Upper lobe of left lung (tissue), 6 donors: ENCODE data around the gene SLC12A2. TPM values are rescaled to one million over a fixed set of nuclear protein-coding genes. Genes with fewer than 3 reads are reported as not detected.

Source experiments
- ATAC-seq, 2 donors: fragments of 200-7000 bp; cut with Tn5 transposase; one replicate each; pipeline ENCODE4 v1.9.1; 2022; ENCODE audit warnings: mild to moderate bottlenecking in 2 of 2, moderate library complexity in 2 of 2; ENCODE audit not compliant: low FRiP score in 2 of 2
- DNase-seq, 2 donors: peaks; one replicate each; pipeline ENCODE4 v3.0.0-alpha.2; 2019 to 2020
- H3K27ac ChIP-seq, 4 donors: fragments of 200-600 bp; sonication (generic); one replicate each; pipeline ENCODE4 v1.5.1; 2016 to 2019
- H3K27me3 ChIP-seq, 4 donors: fragments of 200-600 bp; sonication (generic); one replicate each; pipeline ENCODE4 v1.5.1; 2017 to 2019
- H3K36me3 ChIP-seq, 4 donors: fragments of 200-600 bp; sonication (generic); one replicate each; pipeline ENCODE4 v1.5.1; 2016 to 2019
- H3K4me1 ChIP-seq, 4 donors: fragments of 200-600 bp; sonication (generic); one replicate each; pipeline ENCODE4 v1.5.1; 2018 to 2019
- H3K4me3 ChIP-seq, 4 donors: fragments of 200-600 bp; sonication (generic); one replicate each; pipeline ENCODE4 v1.5.1; 2017 to 2019; ENCODE audit warnings: mild to moderate bottlenecking in 2 of 4, moderate library complexity in 1 of 4
- H3K9me3 ChIP-seq, 4 donors: fragments of 200-600 bp; sonication (generic); one replicate each; pipeline ENCODE4 v1.5.1; 2018 to 2019
- EP300 ChIP-seq, 4 donors: sonication (generic); formaldehyde crosslinking; IDR thresholded peaks; one replicate each; pipeline ENCODE4 v1.5.1; 2017; ENCODE audit warnings: antibody characterized with exemption in 4 of 4, control low read depth in 2 of 4
- POLR2A ChIP-seq, 4 donors: fragments of 450-650 bp; IDR thresholded peaks; one replicate each; pipeline ENCODE4 v1.5.1; 2016 to 2017; ENCODE audit warnings: antibody characterized with exemption in 4 of 4, mild to moderate bottlenecking in 2 of 4
- POLR2AphosphoS5 ChIP-seq, 2 donors: sonication (generic); formaldehyde crosslinking; IDR thresholded peaks; one replicate each; pipeline ENCODE4 v1.5.1; 2017; ENCODE audit warnings: antibody characterized with exemption in 2 of 2
- WGBS, 2 donors: methylation state at CpG; one replicate each; pipeline ENCODE4 v1.1.5; 2017 to 2018; 5-methylcytosine and 5-hydroxymethylcytosine counted together
- total RNA-seq, 6 donors: library from RNA; depleted of rRNA in 4 of 6; stranded (reverse); fragments of >200 nt in 4 of 6; gene quantifications; one replicate each; pipeline versions ENCODE4 v1.1.0 to v1.2.1, GENCODE V29; 2016 to 2021
- TF ChIP-seq, protein P1 (sequence below), 6 experiments: fragments of 450-650 bp in 4 of 6; fragments of 200-600 bp in 2 of 6; sonication (generic) in 2 of 6; IDR thresholded peaks; one replicate each; pipeline ENCODE4 v1.5.1; 2016 to 2019; ENCODE audit warnings: antibody characterized with exemption in 6 of 6
- donor health status: DM: no; HTN: no; CAD: no; lungs with moderate emphysema.
- donor health status: DM: no; HTN: yes; CAD: no; lungs with severe emphysema.

Gene SLC12A2
- total RNA-seq, 6 donors from 2014 or later = 12.6 to 44.1 (median 28.0) TPM

DNA sequence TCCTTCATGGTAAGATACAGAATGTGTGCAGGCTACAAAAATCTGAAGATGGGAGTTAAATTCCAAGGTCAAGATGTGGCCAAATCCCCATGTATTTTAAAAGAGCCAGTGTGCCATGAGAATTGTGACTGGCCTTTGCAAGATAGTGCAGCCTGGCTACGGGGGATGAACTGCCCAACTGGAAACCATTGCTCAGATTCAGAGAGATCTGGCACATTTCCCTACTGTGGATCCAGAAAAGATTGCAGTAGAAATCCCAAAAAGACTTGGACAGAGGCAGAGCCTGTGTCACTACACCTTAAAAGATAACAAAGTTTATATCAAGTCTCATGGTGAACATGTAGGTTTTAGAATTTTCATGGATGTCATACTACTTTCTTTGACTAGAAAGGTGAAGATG is 26.2 kb downstream of the SLC12A2 start:
- H3K36me3 ChIP-seq = peaks cover 0 to 7% (median under 1%) of the 10 kb centered on the region in 4 donors
- H3K27me3 ChIP-seq = no peaks in the 10 kb centered on the region
- no peak for DNase-seq
- no peaks in the 10 kb centered on the region for H3K4me1 ChIP-seq
- no peak for ATAC-seq
- no peak overlapping the region for H3K27ac ChIP-seq
- H3K9me3 ChIP-seq = no peaks in the 10 kb centered on the region
- TF ChIP-seq, protein P1, sequence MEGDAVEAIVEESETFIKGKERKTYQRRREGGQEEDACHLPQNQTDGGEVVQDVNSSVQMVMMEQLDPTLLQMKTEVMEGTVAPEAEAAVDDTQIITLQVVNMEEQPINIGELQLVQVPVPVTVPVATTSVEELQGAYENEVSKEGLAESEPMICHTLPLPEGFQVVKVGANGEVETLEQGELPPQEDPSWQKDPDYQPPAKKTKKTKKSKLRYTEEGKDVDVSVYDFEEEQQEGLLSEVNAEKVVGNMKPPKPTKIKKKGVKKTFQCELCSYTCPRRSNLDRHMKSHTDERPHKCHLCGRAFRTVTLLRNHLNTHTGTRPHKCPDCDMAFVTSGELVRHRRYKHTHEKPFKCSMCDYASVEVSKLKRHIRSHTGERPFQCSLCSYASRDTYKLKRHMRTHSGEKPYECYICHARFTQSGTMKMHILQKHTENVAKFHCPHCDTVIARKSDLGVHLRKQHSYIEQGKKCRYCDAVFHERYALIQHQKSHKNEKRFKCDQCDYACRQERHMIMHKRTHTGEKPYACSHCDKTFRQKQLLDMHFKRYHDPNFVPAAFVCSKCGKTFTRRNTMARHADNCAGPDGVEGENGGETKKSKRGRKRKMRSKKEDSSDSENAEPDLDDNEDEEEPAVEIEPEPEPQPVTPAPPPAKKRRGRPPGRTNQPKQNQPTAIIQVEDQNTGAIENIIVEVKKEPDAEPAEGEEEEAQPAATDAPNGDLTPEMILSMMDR (IDR thresholded peaks at IDR 0.05) = no peak
- no peak for TF ChIP-seq POLR2A (IDR thresholded peaks at IDR 0.05)
- TF ChIP-seq EP300 (IDR thresholded peaks at IDR 0.05) = no peak
- TF ChIP-seq POLR2AphosphoS5 (IDR thresholded peaks at IDR 0.05) = no peak
- no peak overlapping the region for H3K4me3 ChIP-seq
- WGBS, 2 donors = 92 to 100% methylated on average over 1 of the region's 1 CpG

DNA sequence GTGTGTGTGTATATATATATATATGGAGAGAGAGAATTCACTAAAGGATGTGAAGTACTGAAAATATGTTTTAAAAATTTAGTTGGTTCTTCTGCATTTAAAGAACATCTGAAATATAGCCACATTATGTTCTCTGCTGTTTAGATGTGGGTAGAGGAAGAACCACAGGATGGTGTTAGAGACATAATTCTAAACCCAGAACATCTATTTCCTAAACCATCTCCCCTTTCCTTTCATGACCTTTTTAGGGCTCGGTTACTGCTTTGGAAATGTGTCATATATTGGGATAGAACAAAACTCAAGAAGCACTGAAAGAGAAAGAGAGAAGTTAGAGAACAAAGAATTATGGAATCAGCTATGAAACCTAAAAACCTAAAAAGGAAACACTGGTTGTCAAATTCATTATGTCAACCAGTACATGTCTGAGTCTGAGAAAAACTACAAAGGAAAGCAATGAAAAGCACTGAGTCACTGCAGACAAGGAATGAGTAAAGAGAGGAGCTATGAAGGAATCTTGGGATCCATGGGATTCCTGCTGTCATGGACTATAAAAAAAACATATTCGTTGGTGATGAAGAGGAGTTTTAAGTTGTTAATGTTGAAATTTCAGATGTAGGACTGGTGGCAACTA is 28.4 kb downstream of the SLC12A2 start:
- no peak overlapping the region for H3K4me3 ChIP-seq
- H3K9me3 ChIP-seq = no peaks in the 10 kb centered on the region
- H3K36me3 ChIP-seq = peaks cover 0 to 22% (median 11%) of the 10 kb centered on the region in 4 donors
- H3K4me1 ChIP-seq = no peaks in the 10 kb centered on the region
- DNase-seq (no peak), ATAC-seq (no peak)
- H3K27me3 ChIP-seq = no peaks in the 10 kb centered on the region
- WGBS, 2 donors = 72 to 74% methylated on average over 2 of the region's 2 CpGs
- TF ChIP-seq, protein P1 (IDR thresholded peaks at IDR 0.05) = no peak
- TF ChIP-seq EP300 (IDR thresholded peaks at IDR 0.05) (no peak), POLR2AphosphoS5 (IDR thresholded peaks at IDR 0.05) (no peak), POLR2A (IDR thresholded peaks at IDR 0.05) (no peak)
- no peak overlapping the region for H3K27ac ChIP-seq

DNA sequence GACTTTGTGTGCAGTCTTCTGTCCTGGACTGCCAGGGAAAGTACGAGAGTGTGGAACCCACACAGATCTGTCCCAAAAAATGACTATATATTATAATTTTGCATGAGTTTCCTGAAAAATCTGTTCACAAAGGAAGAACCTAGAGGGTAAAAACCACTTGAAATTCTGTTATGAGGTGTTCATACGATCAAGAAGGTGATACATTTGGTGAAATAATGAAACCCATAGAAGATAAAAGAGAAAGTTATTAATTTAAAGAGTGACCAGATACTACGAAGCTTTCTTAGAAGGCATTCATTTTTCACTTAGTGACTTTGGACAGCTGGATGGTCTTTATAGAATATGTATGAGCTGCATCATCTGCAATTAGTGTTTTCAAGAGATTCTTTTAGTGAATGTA is 32.9 kb downstream of the SLC12A2 start:
- H3K27ac ChIP-seq = no peak overlapping the region
- 91 to 93% methylated on average over 3 of the region's 3 CpGs for WGBS, 2 donors
- DNase-seq (no peak), ATAC-seq (no peak)
- no peak overlapping the region for H3K4me3 ChIP-seq
- peaks cover 0 to 26% (median 12%) of the 10 kb centered on the region in 4 donors for H3K36me3 ChIP-seq
- H3K4me1 ChIP-seq = no peaks in the 10 kb centered on the region
- no peaks in the 10 kb centered on the region for H3K27me3 ChIP-seq
- TF ChIP-seq POLR2AphosphoS5 (IDR thresholded peaks at IDR 0.05) (no peak), EP300 (IDR thresholded peaks at IDR 0.05) (no peak), POLR2A (IDR thresholded peaks at IDR 0.05) (no peak)
- TF ChIP-seq, protein P1 (IDR thresholded peaks at IDR 0.05) = no peak
- no peaks in the 10 kb centered on the region for H3K9me3 ChIP-seq

DNA sequence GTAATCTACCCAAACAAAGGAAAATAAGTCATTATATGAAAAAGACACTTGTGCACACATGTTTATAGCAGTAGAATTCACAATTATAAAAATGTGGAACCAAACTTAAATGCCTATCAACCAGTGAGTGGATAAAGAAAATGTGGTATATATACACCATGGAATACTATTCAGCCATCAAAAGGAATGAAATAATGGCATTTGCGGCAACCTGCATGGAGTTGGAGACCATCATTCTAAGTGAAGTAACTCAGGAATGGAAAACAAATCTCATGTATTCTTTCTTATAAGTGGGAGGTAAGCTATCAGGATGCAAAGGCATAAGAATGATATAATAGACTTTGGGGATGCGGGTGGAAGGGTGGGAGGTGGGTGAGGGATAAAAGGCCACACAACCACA is 34.6 kb downstream of the SLC12A2 start:
- TF ChIP-seq POLR2AphosphoS5 (IDR thresholded peaks at IDR 0.05) = no peak
- TF ChIP-seq POLR2A (IDR thresholded peaks at IDR 0.05) = no peak
- no peak for TF ChIP-seq EP300 (IDR thresholded peaks at IDR 0.05)
- H3K36me3 ChIP-seq = peaks cover 0 to 26% (median 12%) of the 10 kb centered on the region in 4 donors
- no peaks in the 10 kb centered on the region for H3K4me1 ChIP-seq
- H3K9me3 ChIP-seq = no peaks in the 10 kb centered on the region
- ATAC-seq (no peak), DNase-seq (no peak)
- H3K27ac ChIP-seq = no peak overlapping the region
- WGBS, 2 donors = 97% methylated on average over 2 of the region's 2 CpGs
- no peak overlapping the region for H3K4me3 ChIP-seq
- H3K27me3 ChIP-seq = no peaks in the 10 kb centered on the region

DNA sequence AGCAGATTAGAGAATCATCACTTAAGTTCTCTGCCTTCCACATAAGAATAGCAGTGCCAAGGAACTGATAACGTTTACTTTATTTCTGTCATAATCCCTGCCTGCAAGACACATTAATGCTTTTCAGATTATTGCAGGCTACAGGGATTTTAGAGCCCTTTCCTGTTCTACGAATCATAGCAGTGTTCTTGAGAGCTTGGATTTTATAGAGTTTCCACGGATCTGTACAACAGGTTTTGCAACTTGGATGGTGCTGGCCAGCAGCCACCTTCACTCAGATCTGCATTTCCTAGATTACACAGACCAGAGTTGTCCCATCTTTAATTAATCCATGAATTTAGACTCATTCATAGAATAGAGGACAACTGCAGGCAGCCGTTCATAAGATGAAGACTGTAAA is 38.1 kb downstream of the SLC12A2 start:
- Histone ChIP-seq H3K9me3 (no peaks in the 10 kb centered on the region), H3K27ac (no peak overlapping the region), H3K4me3 (no peak overlapping the region), H3K4me1 (no peaks in the 10 kb centered on the region), H3K36me3 (peaks cover 0 to 4% (median 1%) of the 10 kb centered on the region in 4 donors), H3K27me3 (no peaks in the 10 kb centered on the region)
- TF ChIP-seq POLR2A (IDR thresholded peaks at IDR 0.05) (no peak), EP300 (IDR thresholded peaks at IDR 0.05) (no peak), POLR2AphosphoS5 (IDR thresholded peaks at IDR 0.05) (no peak)
- TF ChIP-seq, protein P1 (IDR thresholded peaks at IDR 0.05) = no peak
- 44 to 66% methylated on average over 4 of the region's 4 CpGs for WGBS, 2 donors
- no peak for ATAC-seq
- peak in 1 of 2 donors; percentile 22 for DNase-seq
